HG02840 (cell line): ENCODE data around the gene CLASRP.

Source experiments
- ATAC-seq: cut with Tn5 transposase; IDR thresholded peaks from one replicate; pipeline ENCODE4 v1.9.1; 2021; ENCODE audit warnings: mild to moderate bottlenecking, moderate library complexity, moderate number of reproducible peaks; ENCODE audit not compliant: unreplicated experiment, low FRiP score

Gene CLASRP

DNA sequence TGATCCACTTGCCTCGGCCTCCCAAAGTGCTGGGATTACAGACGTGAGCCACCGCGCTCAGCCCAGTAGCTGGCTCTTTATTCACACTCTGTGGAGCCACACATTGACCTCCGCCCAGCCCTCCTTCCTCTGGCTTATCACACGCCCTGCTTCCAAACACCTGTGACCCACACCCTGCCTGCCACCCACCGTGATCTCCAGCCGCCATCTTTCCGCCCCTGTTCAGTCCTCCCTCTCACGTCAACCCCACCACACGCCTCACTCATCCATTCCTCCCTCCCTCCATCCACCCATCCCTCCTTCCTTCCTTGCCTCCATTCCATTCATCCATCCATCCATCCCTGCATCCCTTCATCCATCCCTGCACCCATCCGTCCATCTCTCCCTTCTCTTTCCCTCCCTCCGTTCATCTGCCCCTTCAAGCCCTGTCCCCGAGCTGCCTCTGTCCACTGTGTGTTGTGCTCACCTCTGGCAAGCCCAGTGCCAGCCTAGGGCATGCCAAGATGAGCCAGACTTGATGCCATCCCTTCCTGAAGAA lies 19.8 kb downstream of the CLASRP start:
- no peak for ATAC-seq

DNA sequence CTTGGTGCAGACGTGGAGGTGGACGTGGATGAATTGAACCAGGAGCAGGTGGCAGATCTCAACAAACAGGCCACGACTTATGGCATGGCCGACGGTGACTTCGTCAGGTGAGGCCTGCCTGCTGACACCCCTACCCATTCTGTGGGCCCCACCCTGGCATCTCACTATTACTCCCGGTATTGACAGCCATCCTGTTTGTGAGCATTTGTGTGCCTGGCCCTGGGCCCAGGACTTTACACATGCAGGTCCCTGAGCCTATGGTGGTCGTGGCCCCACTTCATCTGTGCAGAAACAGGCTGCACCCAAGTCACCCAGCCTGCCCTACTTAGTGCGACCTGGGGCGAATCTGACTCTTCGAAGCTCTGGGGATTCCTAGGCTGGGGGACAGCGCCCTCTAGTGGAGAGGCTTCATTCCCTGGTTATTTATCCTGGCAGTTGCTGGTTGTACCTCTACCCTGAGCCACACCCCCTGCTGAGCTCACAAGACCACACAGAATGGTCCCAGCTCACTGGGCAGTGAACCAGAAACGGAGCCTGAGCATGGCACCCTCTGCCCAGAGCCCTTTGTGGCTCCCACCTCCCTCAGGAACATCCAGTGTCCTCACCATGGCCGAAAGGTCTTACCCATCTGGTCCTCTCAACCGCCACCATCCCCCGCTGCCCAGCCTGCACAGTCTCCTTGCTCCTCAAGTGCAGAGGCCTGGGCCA lies 20.6 kb downstream of the CLASRP start:
- no peak for ATAC-seq

DNA sequence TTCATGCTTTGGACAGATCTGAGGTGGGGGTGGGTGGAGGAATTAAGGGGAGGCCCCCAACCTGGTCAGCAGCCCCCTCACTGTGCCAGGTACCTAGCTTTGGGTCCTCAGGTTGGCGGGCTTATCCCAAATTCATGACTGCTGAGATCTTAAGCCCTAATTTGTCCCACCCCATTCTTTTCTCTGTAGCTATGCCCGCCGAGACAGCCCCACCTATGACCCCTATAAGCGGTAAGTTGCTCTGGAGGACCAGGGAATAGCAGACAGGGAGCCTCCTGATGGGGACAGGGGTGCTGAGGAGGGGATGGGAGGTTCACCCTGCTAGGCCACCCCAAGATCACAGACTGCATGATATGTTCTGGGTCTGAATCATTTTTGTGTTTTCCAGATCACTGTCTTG lies 23.1 kb downstream of the CLASRP start:
- ATAC-seq: no peak

DNA sequence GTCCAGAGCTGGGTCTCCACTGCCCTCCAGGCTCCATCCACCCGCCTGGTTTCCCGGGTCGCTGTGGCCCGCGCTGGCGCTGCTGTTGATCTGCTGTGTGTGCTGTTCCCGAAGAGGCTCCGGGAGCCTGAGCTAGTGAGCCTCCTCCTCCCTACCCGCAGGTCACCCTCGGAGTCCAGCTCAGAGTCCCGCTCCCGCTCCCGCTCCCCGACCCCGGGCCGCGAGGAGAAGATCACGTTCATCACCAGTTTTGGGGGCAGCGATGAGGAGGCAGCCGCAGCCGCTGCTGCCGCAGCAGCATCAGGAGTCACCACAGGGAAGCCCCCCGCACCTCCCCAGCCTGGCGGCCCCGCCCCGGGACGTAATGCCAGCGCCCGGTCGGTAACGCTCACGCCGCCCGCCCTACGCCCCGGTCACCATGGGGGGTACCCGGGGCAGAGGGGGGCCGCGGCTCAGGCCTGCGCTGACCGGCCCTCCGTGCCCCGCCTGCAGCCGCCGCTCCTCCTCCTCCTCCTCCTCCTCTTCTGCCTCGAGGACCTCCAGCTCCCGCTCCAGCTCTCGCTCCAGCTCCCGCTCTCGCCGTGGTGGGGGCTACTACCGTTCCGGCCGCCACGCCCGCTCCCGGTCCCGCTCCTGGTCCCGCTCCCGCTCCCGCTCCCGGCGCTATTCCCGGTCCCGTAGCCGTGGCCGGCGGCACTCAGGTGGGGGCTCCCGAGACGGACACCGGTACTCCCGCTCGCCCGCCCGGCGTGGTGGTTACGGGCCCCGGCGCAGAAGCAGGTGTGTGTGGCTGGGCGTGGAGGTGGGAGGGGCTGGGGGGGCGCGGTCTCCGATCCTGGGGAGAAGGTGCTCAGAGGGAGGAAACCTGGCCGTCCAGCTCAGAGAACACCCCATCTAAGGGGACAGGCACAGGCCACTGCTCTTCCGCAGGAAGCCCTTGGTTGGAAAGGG lies 25.3 kb downstream of the CLASRP start:
- ATAC-seq: no peak

DNA sequence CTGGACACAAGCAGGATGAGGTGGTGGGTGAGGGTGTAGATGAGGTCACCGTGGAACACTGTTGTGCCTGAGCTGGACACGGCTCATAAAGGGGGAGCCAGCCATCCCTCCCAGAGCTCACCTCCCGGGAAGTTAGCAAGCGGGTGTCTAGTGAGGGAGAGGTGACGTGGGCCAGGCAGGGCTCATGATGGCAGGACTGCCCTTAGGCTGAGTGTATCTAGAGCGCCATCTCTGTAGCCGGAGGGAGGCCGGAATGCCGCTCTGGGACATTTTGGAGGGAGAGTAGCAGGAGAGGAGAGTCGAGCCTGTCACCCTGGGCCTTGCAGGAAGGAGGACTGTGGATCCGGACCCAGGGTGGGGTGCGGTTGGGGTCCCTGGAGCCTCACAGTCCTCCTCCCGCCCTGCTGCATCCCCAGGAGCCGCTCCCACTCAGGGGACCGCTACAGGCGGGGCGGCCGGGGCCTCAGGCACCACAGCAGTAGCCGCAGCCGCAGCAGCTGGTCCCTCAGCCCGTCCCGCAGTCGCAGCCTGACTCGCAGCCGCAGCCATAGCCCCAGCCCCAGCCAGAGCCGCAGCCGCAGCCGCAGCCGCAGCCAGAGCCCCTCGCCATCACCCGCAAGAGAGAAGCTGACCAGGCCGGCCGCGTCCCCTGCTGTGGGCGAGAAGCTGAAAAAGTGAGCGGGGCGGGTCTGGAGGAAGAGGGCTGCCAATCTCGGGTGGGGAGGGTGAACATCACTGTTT lies 28.2 kb downstream of the CLASRP start:
- ATAC-seq: no peak

DNA sequence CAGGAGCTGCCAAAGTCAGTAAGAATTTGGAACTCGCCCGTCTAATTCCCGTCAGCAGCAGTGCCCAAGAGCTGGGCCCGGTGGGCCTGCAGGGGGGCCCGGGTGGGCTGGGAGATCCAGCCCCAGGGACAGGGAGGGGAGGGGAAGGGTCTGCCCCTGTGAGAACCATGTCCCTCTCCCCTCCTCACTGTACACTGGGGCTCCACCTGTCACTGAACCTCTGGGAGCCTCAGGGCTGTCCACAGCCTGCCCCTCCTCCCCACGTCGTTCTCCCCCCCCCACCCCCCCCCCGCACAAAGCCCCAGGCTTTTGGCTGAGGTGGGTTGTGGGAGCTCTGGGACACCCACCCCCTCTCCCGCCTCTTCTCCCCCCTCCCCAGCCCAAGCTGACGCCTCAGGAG lies 29.2 kb downstream of the CLASRP start:
- ATAC-seq: no peak

DNA sequence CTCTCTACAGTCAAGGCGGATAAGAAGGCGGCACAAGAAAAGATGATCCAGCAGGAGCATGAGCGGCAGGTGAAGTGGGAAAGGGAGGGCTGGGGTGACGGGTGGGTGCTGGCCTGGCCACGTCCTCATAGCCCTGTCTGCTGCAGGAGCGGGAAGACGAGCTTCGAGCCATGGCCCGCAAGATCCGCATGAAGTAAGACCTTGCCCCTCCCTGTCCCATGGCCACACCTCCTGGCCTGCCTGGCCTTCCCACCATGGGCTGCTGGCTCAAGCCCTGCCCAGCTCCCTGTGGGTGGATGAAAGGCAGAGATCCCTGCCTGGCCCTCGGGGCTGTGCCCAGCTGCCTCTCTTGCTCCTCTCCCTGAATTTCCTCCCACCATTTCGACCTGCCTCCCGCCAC lies 30.2 kb downstream of the CLASRP start:
- ATAC-seq: no peak

DNA sequence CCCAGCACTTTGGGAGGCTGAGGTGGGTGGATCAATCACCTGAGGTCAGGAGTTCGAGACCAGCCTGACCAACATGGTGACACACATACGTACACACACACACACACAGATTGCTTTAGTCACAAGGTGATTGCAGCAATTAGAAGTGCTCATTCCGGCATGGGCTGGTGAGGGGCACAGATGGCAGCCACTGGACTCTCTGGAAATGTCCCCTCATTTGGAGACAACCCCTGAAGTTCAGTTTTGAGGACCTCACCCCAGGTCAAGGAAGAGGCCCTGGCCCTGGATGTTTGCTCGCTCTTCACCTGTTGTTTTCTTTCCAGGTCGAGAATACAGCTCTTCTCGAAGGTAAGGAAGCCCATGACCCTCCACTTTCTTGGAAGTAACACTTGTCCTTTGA lies 31.4 kb downstream of the CLASRP start:
- ATAC-seq: no peak

DNA sequence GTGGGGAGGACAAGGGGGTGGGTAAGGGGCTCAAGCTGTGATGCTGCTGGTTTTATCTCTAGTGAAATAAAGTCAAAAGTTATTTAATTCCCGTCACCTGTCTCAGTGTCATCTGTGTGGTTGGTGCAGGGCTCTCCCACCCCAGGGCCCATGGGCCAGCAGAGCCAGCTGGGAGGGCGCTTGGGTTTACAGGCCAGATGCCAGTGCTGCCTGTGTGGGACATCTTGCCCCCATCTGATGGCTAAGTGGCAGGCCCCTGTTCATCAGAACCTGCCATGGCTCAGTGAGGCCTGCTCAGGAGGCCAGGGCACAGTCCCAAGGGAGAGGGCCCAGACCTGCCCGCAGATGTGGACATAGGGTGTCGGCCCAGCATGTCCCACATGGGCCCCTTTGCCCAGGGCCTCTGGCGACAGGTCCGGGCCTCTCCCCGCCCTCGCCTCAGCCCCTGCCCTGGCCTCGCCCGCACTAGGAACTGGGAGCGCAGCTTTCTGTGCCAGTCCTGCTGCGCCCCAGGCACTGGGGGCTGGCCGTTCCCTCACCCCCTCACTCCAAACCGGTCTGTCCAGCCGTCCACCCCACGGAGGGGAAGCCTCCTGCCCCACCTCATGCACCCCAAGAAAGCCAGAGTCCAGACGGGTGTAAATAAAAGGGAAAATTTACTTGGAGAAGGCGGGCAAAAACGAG lies 32.2 kb downstream of the CLASRP start:
- ATAC-seq: no peak

DNA sequence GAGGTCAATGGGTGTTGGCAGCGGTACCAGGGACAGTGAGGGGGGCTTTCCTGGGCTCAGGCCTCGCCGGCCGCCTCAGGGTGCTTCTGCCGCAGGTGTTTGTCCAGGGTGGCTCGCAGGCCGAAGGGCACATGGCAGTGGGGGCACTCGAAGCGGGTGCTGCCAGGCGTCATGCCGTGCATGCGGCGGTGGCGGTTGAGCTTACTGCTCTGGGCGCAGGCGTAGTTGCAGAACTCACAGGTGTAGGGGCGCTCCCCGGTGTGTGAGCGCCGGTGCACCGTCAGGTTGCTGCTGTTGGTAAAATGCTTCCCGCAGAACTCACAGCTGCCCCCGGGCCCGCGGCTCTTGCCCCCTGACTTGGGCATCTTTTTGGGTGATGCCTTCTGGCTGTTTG lies 32.7 kb downstream of the CLASRP start:
- no peak for ATAC-seq

DNA sequence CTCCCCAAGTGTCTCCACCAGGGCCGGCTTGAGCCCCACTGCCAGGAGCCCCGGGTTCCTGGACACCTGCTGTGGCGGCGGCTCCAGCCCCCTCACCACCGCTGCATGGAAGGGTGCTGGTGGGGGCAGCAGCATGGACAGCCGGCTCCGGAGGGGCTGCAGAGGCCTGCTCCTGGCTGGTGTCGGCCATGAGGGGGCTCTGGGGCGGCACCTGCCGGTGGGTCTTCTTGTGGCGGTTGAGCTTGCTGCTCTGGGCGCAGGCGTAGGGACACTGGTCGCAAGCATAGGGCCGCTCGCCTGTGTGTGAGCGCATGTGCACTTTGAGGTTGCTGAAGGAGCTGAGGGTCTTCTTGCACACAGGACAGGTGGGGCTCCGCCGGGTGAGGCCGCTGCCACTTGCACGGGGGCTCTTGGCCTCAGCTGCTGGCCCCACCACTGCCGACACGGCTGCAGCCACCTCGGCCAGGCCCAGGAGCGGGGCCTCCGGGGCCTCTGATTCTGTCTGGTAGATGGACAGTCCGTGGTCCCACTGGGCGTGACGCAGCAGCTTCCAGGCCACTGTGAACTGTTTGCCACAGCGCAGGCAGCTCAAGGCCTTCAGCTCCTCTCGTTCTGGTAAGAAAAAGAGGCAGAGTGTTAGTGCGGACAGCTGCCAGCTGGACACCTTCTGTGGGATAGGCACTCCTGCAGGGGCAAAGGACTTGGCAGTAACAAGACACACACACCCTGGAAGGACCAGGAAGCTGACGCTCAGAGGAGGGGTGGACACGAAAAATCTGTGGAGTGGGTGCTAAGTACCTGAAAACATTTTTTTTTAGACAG lies 33.3 kb downstream of the CLASRP start:
- ATAC-seq: no peak

DNA sequence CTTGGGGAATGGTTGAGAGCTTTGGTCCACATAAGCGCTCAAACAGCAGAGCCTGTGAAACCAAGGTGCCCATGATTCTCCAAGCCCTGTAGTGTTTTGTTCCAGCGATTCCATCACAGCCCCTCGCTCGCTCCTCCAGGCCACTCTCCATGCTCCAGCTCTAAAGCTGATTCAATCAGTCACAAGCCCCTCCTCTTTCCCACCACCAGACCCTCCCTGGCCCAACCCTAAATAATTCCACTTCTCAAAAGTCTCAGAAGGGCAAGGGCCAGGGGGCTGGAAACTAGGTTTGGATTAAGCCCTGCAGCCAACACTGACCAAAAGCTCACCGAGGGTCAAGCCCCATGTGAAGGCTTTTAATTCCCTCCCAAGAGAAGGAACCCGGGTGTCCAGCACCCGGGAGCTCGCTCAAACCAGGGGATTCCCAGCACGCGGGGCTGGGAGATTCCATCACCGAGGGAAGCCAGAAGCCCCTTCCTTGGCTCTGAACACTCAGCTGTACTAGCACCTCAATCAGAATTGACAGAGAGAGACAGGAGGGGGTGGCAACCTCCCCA lies 36.0 kb downstream of the CLASRP start:
- ATAC-seq: no peak

DNA sequence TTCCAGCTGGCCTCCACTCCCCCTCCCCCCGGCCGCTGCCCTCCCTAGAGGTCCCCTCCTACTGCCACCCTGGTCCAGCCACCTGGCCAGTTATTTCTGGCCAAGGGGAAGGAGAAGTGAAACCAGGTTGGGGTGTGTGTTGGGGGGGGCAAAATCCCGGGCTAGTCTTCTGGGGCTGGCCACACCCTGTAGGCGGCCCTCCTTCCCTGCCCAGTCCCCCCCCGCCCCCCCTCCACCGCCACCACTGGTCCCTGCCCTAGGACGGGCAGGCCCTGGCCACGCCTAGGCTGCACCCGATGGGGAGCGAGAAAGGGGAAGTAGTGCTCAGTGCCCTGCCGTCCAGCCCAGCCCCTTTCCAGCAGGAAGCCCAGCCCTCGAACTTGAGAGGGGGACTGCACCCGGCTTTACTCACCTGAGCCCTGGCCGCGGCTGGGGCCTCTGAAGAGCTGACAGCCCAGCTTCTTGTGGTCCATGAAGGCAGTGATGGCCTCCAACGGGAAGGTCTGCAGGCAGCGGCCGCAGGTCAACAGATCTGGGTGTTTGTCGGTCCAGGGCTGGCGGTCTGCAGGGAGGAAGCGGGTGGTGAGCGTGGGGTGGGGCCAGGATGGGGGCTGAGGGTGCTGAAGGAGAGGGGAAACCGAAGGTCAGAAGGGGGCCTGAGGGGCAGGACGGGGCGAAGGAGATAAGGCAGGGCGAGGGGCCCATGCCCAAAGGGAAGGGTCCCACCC lies 36.6 kb downstream of the CLASRP start:
- peak; percentile 53 for ATAC-seq

DNA sequence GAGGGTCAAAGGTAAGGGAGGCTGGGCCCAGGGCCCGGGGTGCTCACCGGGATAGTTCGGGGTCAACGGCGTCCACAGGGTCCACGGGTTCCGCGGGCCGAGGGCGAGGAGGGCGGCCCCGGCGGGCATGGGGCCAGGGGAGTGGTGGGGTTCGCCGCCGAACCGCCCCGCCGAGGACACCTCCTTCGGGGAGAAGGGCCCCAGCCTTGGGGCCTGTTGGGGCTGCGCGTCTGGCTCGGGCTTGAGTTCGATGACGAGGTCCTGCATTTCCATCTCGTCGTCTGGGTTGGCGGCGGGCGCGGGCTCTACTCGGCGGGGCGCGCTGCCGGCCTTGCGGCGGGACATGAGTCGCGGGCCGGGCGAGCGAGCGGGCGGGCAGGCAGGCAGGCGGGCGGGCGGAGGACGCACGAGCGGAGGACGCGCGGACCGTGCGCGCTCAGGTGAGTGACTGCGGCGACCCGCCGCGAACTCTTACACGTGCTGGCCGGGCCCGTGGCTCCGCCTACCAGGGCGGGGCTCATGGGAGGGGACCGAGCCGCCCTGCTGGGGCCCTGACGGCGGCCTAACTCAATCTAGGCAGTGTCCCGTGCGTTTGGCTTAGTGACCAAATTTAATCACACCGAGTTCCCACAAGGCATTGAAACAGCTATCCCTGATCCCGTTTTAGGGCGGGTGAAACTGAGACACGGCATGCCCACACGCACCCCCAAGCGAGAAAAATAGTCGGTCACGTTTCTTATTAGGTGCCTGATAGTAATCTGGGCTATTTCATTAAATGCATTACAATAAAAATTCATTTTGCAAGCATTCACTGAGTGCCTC lies 37.4 kb downstream of the CLASRP start, which contains the start of gene ZNF296:
Gene ZNF296, minus strand, starts transcription at position 450 of the 822 bp plus-strand sequence. Its CDS starts 105 bp downstream, at position 345.
- ATAC-seq: peak; percentile 40

DNA sequence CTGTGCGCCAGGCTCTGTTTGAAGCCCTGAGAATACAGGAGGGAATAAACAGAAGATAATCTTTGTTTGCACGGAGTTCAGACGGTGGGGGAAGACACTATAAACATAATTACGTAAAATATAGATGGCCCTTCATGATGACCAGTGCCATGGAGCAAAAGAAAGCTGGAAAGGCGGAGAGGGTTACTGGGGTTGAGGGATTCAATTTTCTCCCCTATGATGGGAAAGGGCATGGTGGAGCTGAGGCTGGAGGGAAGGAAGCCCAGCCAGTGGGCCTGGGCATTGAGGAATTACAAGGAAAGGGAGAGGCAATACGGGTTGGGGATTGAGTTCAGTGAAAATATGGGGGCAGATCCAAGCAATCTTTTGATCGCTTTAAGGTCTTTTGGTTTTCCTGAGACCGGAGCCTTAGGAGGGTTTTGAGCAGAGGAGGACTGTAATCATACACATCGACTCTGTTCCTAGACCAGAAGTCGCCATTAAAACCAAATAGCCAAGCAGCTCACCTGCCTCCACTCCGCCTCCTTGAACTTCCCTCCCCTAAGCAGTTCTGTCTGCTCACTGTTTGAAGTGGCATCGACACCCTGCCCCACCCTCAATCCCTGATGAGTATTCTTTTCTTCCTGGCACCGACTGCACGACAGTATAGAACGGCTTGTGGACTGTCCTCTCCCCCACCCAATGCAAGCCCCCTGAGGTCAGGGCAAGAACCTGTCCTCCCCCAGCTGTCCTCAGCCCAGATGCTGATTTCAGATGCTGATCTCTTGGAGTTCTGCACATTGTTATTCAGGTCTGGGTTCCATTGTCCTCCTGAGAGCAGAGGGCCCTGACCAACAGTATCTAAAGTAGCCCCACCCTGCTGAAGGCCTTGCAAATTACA lies 38.2 kb downstream of the CLASRP start:
- ATAC-seq: no peak

DNA sequence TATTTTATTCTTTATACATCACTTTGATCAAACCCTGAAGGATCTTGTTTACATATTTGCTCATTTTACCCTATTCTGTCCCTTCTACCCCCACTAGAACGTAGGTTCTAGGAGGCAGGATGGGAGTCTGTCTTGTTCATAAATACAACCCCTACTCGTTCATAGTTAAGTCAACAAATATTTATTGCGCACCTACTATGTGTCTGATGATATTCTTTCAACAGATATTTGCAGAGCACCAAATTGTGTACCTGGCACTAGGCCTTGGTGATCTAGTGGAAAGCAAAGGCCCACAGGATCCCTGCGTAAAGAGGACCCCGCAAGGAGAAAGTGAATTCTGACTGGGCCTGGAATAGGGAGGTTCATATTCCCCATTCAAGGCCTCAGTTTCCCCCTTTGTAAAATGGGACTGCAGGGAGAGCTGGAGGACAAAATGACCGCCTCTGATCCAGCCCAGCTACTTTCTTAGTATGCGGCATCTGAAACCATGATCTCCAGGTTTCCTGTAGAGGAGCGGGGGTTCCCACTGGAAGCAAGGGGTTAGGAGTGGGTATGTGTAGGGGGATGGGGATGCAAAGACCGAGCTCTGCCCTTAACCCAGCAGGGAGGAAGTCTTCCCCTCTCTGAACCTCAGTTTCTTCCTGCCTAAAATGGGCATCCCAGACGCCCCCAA lies 39.7 kb downstream of the CLASRP start:
- ATAC-seq: no peak
